Mucosa of descending colon (tissue), 3 donors: ENCODE measurements around the gene CELA3A. TPM values are rescaled to one million over a fixed set of nuclear protein-coding genes. Genes with fewer than 3 reads are reported as not detected.
"Not testable (repeated sequence)": the region's sequence is repeated elsewhere in the genome, so short reads cannot be mapped to it uniquely, and the experiment has no call there.

Experiments
- ATAC-seq: fragments of 200-7000 bp; cut with Tn5 transposase; one replicate; pipeline ENCODE4 v1.9.1; 2020; ENCODE audit warnings: mild to moderate bottlenecking, moderate library complexity
- DNase-seq, 3 donors: peaks; one replicate each; pipeline ENCODE4 v3.0.0-alpha.2; 2020
- H3K36me3 ChIP-seq: fragments of 200-600 bp; one replicate; pipeline ENCODE4 v1.8.0; 2021; ENCODE audit warnings: low read depth, mild to moderate bottlenecking
- H3K4me1 ChIP-seq: fragments of 200-600 bp; one replicate; pipeline ENCODE4 v1.8.0; 2021; ENCODE audit warnings: low read depth, mild to moderate bottlenecking
- H3K4me3 ChIP-seq: fragments of 200-600 bp; one replicate; pipeline ENCODE4 v1.8.0; 2021; ENCODE audit warnings: mild to moderate bottlenecking
- H3K9me3 ChIP-seq: fragments of 200-600 bp; one replicate; pipeline ENCODE4 v1.8.0; 2021; ENCODE audit warnings: mild to moderate bottlenecking
- CTCF ChIP-seq: fragments of 200-600 bp; IDR thresholded peaks from one replicate; pipeline ENCODE4 v1.8.0; 2022; ENCODE audit warnings: antibody characterized with exemption, mild to moderate bottlenecking
- intact Hi-C, 2 donors: fragments of 100-400 bp; cut with DNase I in 1 of 2; cut with micrococcal nuclease in 1 of 2; formaldehyde crosslinking; loops; one replicate each; pipeline versions ENCODE4 v1.11.0 to v1.11.1; 2022; cut with DNase I, micrococcal nuclease
- total RNA-seq, 3 donors: library from RNA; stranded (reverse); fragmentation: NEBNext Ultra II Directional in 2 of 3; extraction: Animal tissue kit (Norgen Biotek cat#: 25700) in 2 of 3; gene quantifications; one replicate each; pipeline versions ENCODE4 v1.2.1 to v1.2.4, GENCODE V29; 2021 to 2023
- donor health status: DM: no; HTN: no; CAD: no; lungs with moderate emphysema.
- donor health status: DM: no; HTN: no; CAD: no.
- donor health status: DM: no; HTN: yes; CAD: no.

CELA3A gene
- total RNA-seq, 3 donors from 2014 or later = 0.65 to 1.0 TPM; not detected in 1

GRCh38 chr1:22030057-22030456 lies 28.6 kb downstream of the CELA3A start:
- Histone ChIP-seq H3K36me3 (no peaks in the 10 kb centered on the region), H3K9me3 (no peaks in the 10 kb centered on the region), H3K4me3 (no peak overlapping the region), H3K4me1 (peaks cover 4% of the 10 kb centered on the region)
- ATAC-seq (no peak), DNase-seq (no peak)
- intact Hi-C loops = no loop called here
- no peak for TF ChIP-seq CTCF

DNA sequence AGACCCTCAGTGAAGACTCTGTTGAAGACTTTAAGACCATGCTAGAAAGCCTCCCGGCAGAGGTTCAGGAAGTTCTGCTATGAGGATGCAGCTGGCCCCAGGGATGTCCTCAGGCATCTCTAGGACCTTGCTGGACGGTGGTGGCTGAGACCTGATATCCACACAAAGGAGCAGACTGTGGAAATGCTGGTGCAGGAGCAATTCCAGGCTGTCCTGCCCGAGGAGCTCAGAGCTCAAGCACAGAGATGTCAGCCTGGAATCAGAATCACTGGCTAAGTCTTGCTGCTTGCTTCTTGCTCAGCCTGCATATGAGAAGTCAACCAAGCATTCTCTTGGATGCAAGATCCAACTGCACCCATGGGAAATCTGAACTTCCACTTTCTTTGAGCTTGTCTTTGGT lies 29.0 kb downstream of the CELA3A start:
- Histone ChIP-seq H3K9me3 (no peaks in the 10 kb centered on the region), H3K4me1 (peaks cover 4% of the 10 kb centered on the region), H3K36me3 (no peaks in the 10 kb centered on the region), H3K4me3 (no peak overlapping the region)
- DNase-seq (no peak), ATAC-seq (no peak)
- no peak for TF ChIP-seq CTCF
- intact Hi-C loops = no loop called here

DNA sequence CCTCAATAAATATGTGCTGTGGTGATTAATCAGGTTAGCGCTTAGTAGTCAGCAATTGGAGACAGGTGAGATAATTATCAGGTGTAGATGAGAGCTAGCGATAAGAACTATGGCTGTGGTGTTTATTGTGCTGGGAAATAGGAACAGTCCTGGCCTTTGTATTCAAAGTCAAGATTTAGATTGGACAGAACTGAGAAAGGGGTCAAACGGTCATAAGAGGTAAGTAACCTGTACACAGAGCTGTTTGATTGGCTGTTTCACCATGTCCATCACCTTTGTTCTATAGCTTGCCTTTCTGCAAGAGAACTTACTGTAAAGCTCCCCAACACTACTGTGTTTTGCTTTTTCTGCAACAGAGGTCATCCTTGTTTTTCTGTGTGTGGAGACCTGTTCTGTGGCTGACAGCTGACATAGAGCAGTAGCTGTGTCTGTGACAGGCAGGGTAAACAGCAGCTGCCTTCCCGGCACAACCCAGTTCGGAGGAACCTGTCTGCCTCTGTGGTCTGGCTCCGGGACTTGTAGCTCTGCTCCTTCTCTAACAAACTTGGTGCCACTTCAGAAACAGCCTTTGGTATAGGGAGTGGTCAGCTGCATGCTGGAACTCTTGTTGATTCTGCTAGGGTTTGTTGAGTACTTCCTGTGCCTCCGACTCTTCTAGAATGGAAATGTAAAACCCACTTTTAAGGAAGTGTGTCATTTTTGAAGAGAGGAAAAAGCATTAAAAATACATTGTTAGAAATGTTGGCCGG lies 29.9 kb downstream of the CELA3A start:
- peak in 2 of 3 donors; percentile 43 to 47 for DNase-seq
- no peak for TF ChIP-seq CTCF
- intact Hi-C loops = no loop called here
- H3K36me3 ChIP-seq = no peaks in the 10 kb centered on the region
- ATAC-seq = peak; percentile 81
- H3K9me3 ChIP-seq = no peaks in the 10 kb centered on the region
- no peak overlapping the region for H3K4me3 ChIP-seq
- peaks cover 1% of the 10 kb centered on the region for H3K4me1 ChIP-seq

DNA sequence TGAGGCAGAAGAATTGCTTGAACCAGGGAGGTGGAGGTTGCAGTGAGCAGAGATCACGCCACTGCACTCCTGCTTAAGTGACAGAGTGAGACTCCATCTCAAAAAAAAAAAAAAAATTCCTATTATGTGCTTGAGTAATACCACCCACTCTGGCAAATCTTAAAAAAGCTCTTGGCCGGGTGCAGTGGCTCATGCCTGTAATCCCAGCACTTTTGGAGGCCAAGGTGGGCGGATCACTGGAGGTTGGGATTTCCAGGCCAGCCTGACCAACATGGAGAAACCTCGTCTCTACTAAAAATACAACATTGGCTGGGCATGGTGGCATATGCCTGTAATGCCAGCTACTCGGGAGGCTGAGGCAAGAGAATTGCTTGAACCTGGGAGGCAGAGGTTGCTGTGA lies 33.4 kb downstream of the CELA3A start:
- H3K36me3 ChIP-seq, ATAC-seq, H3K9me3 ChIP-seq, DNase-seq, H3K4me1 ChIP-seq, H3K4me3 ChIP-seq, intact Hi-C loops: not testable (repeated sequence)

- no peaks in the 10 kb centered on the region for H3K9me3 ChIP-seq
- no peak for TF ChIP-seq CTCF
These were observed 36.1 kb downstream of the CELA3A start for GRCh38 chr1:22037520-22037919.

DNA sequence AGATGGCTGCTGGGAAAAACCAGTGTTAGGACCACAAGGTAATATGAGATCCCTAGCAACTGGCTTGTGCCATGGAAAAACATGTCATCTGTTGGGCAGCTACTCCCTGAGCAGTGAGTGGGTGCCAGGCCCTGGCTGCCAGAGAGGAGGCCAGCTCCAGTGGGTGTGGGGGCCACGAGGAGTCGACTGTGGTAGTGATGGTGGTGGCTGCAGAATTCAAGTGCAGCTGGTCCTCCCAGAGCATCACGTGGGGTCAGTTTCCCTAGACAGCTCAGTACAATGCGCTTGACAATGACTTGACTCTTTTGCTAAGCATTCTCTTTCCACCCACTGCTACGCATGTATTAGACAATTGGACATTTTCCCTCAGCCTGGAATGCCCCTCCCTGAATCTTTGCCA lies 36.6 kb downstream of the CELA3A start:
- H3K4me1 ChIP-seq = peaks cover 11% of the 10 kb centered on the region
- intact Hi-C loops = no loop called here
- no peak overlapping the region for H3K4me3 ChIP-seq
- ATAC-seq (no peak), DNase-seq (no peak)
- no peaks in the 10 kb centered on the region for H3K36me3 ChIP-seq
- H3K9me3 ChIP-seq = no peaks in the 10 kb centered on the region
- TF ChIP-seq CTCF = no peak

More at GRCh38 chr1:22037520-22037919, 36.1 kb downstream of the CELA3A start:
- DNase-seq = no peak
- Histone ChIP-seq H3K4me1 (peaks cover 11% of the 10 kb centered on the region), H3K36me3 (no peaks in the 10 kb centered on the region), H3K4me3 (no peak overlapping the region)
- intact Hi-C loops = no loop called here
- no peak for ATAC-seq
